SK-N-SH (cell line): ENCODE results near the gene ZSCAN20. TPM values are rescaled to one million over a fixed set of nuclear protein-coding genes. Genes with fewer than 3 reads are reported as not detected.

Source experiments
- CTCF ChIA-PET: fragments of 300-600, 350-600 bp; formaldehyde crosslinking; extraction: SDS; loops from one replicate; lab custom pipeline; 2021; lab: Yijun Ruan, JAX
- POLR2A ChIA-PET: fragments of 350-600 bp; sonication (Branson Sonifier 250); formaldehyde crosslinking; extraction: SDS; loops from one replicate; lab custom pipeline; 2020; ENCODE audit warnings: antibody characterized with exemption, inconsistent platforms; lab: Yijun Ruan, JAX
- DNase-seq: peaks from one replicate; pipeline ENCODE4 v3.0.0; 2012
- H2AFZ ChIP-seq: fragments of 200-600 bp; sonication (generic); 2 replicates; pipeline ENCODE4 v1.8.1; 2016; ENCODE audit warnings: antibody characterized with exemption, mild to moderate bottlenecking, low read depth
- H3F3A ChIP-seq: fragments of 200-600 bp; sonication (generic); replicated peaks from 2 replicates; pipeline ENCODE3; 2016; ENCODE audit warnings: antibody characterized with exemption, mild to moderate bottlenecking; ENCODE audit not compliant: insufficient read depth
- H3K27ac ChIP-seq, 2 experiments: fragments of 200-500 bp in 1 of 2; fragments of 200-600 bp in 1 of 2; sonication (Bioruptor generic) in 1 of 2; sonication (generic), shearing (Covaris generic) in 1 of 2; 2 replicates each; pipeline versions ENCODE4 v1.5.1 to v1.6.1; 2014 to 2016; ENCODE audit warnings: low read depth in 2 of 2, inconsistent platforms in 1 of 2, low read length in 1 of 2, mild to moderate bottlenecking in 1 of 2, mixed read lengths in 1 of 2
- H3K27me3 ChIP-seq: fragments of 200-600 bp; sonication (generic), shearing (Covaris generic); 2 replicates; pipeline ENCODE4 v1.6.1; 2016; ENCODE audit warnings: mixed run types; ENCODE audit not compliant: insufficient read depth
- H3K36me3 ChIP-seq, 2 experiments: fragments of 200-500 bp in 1 of 2; fragments of 200-600 bp in 1 of 2; sonication (Bioruptor generic) in 1 of 2; sonication (generic) in 1 of 2; replicated peaks in 1 of 2; 2 replicates each; pipeline versions ENCODE3 to v1.5.1; 2014 to 2016; ENCODE audit warnings: low read length in 1 of 2, mild to moderate bottlenecking in 1 of 2; ENCODE audit not compliant: insufficient read depth in 2 of 2, control insufficient read depth in 1 of 2
- H3K4me1 ChIP-seq, 2 experiments: fragments of 200-500 bp in 1 of 2; fragments of 200-600 bp in 1 of 2; sonication (Bioruptor generic) in 1 of 2; sonication (generic), shearing (Covaris generic) in 1 of 2; 2 replicates each; pipeline versions ENCODE4 v1.5.1 to v1.6.1; 2014 to 2016; ENCODE audit warnings: low read depth in 1 of 2, low read length in 1 of 2, mixed run types in 1 of 2; ENCODE audit not compliant: insufficient read depth in 2 of 2, control insufficient read depth in 1 of 2
- H3K4me2 ChIP-seq: fragments of 200-600 bp; sonication (generic), shearing (Covaris generic); 2 replicates; pipeline ENCODE4 v1.6.1; 2017; ENCODE audit warnings: mixed run types
- H3K4me3 ChIP-seq, 2 experiments: fragments of 200-500 bp in 1 of 2; fragments of 200-600 bp in 1 of 2; sonication (Bioruptor generic) in 1 of 2; sonication (generic), shearing (Covaris generic) in 1 of 2; 2 replicates each; pipeline versions ENCODE4 v1.5.1 to v1.8.1; 2014 to 2016; ENCODE audit warnings: low read depth in 2 of 2, inconsistent platforms in 1 of 2, low read length in 1 of 2, mild to moderate bottlenecking in 1 of 2, mixed read lengths in 1 of 2, moderate library complexity in 1 of 2
- H3K79me2 ChIP-seq: fragments of 200-600 bp; sonication (generic); 2 replicates; pipeline ENCODE4 v1.8.1; 2017; ENCODE audit warnings: mild to moderate bottlenecking; ENCODE audit not compliant: insufficient read depth
- H3K9ac ChIP-seq: fragments of 200-600 bp; sonication (generic); 2 replicates; pipeline ENCODE4 v1.6.1; 2017; ENCODE audit warnings: mixed run types
- H3K9me2 ChIP-seq: fragments of 200-600 bp; sonication (generic); 2 replicates; pipeline ENCODE4 v1.6.1; 2017; ENCODE audit warnings: mixed run types
- H3K9me3 ChIP-seq: fragments of 200-600 bp; sonication (generic); 2 replicates; pipeline ENCODE4 v1.6.1; 2017; ENCODE audit warnings: mixed run types, mild to moderate bottlenecking, moderate library complexity
- H4K20me1 ChIP-seq: fragments of 200-600 bp; sonication (generic); 2 replicates; pipeline ENCODE4 v1.6.1; 2017; ENCODE audit warnings: mild to moderate bottlenecking, mixed run types; ENCODE audit not compliant: insufficient read depth
- CHD2 ChIP-seq: fragments of 150-350 bp; IDR thresholded peaks from 2 replicates; pipeline ENCODE4 v1.6.1; 2018; ENCODE audit warnings: low read length; ENCODE audit not compliant: partially characterized antibody
- ELF1 ChIP-seq: IDR thresholded peaks from 2 replicates; pipeline ENCODE4 v1.4.0; 2012
- EZH2phosphoT487 ChIP-seq: fragments of 200-600 bp; sonication (generic); IDR thresholded peaks from 2 replicates; pipeline ENCODE4 v1.6.1; 2017; ENCODE audit warnings: low read depth, mixed run types, mild to moderate bottlenecking, antibody characterized with exemption, moderate library complexity, borderline replicate concordance
- FOSL2 ChIP-seq: IDR thresholded peaks from 2 replicates; pipeline ENCODE4 v1.4.0; 2012; ENCODE audit warnings: low read depth, mild to moderate bottlenecking, moderate library complexity, borderline replicate concordance
- FOXJ3 ChIP-seq: sonication (generic); formaldehyde crosslinking; IDR thresholded peaks from 2 replicates; pipeline ENCODE4 v1.5.1; 2020; ENCODE audit warnings: mild to moderate bottlenecking, missing genetic modification reagents
- FOXM1 ChIP-seq: IDR thresholded peaks from 2 replicates; pipeline ENCODE4 v1.4.0; 2012; ENCODE audit warnings: low read depth, mild to moderate bottlenecking
- GABPA ChIP-seq: IDR thresholded peaks from 2 replicates; pipeline ENCODE4 v1.4.0; 2012; ENCODE audit warnings: low read depth, mild to moderate bottlenecking
- JUND ChIP-seq: IDR thresholded peaks from 2 replicates; pipeline ENCODE4 v1.4.0; 2012
- MEF2A ChIP-seq: IDR thresholded peaks from 2 replicates; pipeline ENCODE4 v1.4.0; 2012; ENCODE audit warnings: low read depth, borderline replicate concordance
- NFIC ChIP-seq: IDR thresholded peaks from 2 replicates; pipeline ENCODE4 v1.4.0; 2012; ENCODE audit warnings: borderline replicate concordance
- RAD21 ChIP-seq: IDR thresholded peaks from 2 replicates; pipeline ENCODE4 v1.6.1; 2012; ENCODE audit warnings: mild to moderate bottlenecking, low read length
- RCOR1 ChIP-seq: fragments of 150-350 bp; IDR thresholded peaks from 2 replicates; pipeline ENCODE4 v1.6.1; 2017; ENCODE audit warnings: antibody characterized with exemption, low read length
- SIN3A ChIP-seq: IDR thresholded peaks from 2 replicates; pipeline ENCODE4 v1.6.1; 2012; ENCODE audit warnings: low read depth, mild to moderate bottlenecking, low read length, moderate library complexity, borderline replicate concordance
- TCF12 ChIP-seq: IDR thresholded peaks from 2 replicates; pipeline ENCODE4 v1.4.0; 2012
- TEAD4 ChIP-seq: IDR thresholded peaks from 2 replicates; pipeline ENCODE4 v1.4.0; 2012; ENCODE audit warnings: mild to moderate bottlenecking, borderline replicate concordance; ENCODE audit not compliant: insufficient read depth
- YY1 ChIP-seq: IDR thresholded peaks from 2 replicates; pipeline ENCODE4 v1.4.0; 2012; ENCODE audit warnings: low read depth, mild to moderate bottlenecking
- WGBS: methylation state at CpG from one replicate; pipeline ENCODE4 v1.1.6; 2017; ENCODE audit warnings: low lambda C conversion rate; 5-methylcytosine and 5-hydroxymethylcytosine counted together
- polyA plus RNA-seq, 3 experiments: library from polyadenylated mRNA; depleted of rRNA; stranded (reverse); fragments of >200 nt; gene quantifications; 2 replicates each; pipeline ENCODE4 v1.2.3, GENCODE V29; 2012
- TF ChIP-seq, protein P1 (sequence below): IDR thresholded peaks from 2 replicates; pipeline ENCODE4 v1.4.0; 2012; ENCODE audit warnings: low read depth, borderline replicate concordance
- TF ChIP-seq, protein P2 (sequence below): IDR thresholded peaks from 2 replicates; pipeline ENCODE4 v1.6.1; 2012; ENCODE audit warnings: mild to moderate bottlenecking, low read depth, low read length, moderate library complexity
- TF ChIP-seq, protein P3 (sequence below): IDR thresholded peaks from 2 replicates; pipeline ENCODE4 v1.4.0; 2012; ENCODE audit warnings: low read depth
- TF ChIP-seq, protein P4 (sequence below): IDR thresholded peaks from 2 replicates; pipeline ENCODE4 v1.4.0; 2012; ENCODE audit warnings: low read depth, borderline replicate concordance
- TF ChIP-seq, protein P5 (sequence below): fragments of 150-350 bp; IDR thresholded peaks from 2 replicates; pipeline ENCODE4 v1.6.1; 2016; ENCODE audit warnings: mild to moderate bottlenecking, low read depth, low read length
- TF ChIP-seq, protein P6 (sequence below): fragments of 200-600 bp; sonication (generic); IDR thresholded peaks from 2 replicates; pipeline ENCODE4 v1.6.1; 2017; ENCODE audit warnings: antibody characterized with exemption, mild to moderate bottlenecking, moderate library complexity
- TF ChIP-seq, protein P7 (sequence below): IDR thresholded peaks from 2 replicates; pipeline ENCODE4; 2012

The ZSCAN20 gene
- polyA plus RNA-seq, 1 of the 3 experiments (the other 2 are of a cell fraction) = 2.1 TPM

DNA sequence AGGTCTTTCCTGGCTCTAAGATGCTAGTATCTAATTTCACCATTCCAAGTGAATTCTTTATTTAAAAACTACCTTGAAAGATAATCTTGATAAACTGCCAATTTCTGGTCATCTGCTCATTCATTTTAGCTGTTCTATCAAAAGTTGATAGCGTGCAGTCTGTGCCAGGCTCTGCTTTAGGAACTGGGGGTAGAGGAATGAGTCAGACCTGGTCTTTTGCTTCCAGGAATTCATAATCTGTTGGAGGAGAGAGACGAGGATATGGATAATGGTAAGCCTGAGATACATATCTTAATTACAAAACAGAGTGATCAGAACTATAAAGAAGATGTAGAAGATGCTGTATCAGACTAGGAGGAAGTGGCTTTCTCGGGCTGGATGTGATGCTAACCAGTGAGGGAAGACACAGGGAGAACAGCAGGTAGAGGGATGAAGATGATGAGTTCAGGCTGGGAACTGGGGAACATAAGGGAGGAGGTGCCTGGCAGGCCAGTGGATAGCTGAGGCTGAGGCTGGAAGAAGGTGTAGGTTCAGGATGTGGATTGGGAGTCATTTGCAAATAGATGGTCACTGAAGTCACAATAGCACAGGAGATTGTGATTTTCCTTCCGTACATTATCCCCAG, 29.3 kb upstream of the ZSCAN20 start:
- H3K27ac ChIP-seq = peak overlapping the region; percentile 66 to 89
- no peaks in the 10 kb centered on the region for H3K36me3 ChIP-seq
- H3K79me2 ChIP-seq = no peaks in the 10 kb centered on the region
- ChIA-PET CTCF (interaction anchor here (1.2 to 11.8 kb wide), 4 partner anchors 12 to 147 kb away, joined by 3 to 58 read pairs (median 4); no protein-coding TSS in a partner anchor), POLR2A (no interaction called here)
- DNase-seq = no peak
- H2AFZ ChIP-seq = no peak overlapping the region
- H3K9me3 ChIP-seq = no peaks in the 10 kb centered on the region
- 30% methylated on average over 4 of the region's 4 CpGs for WGBS
- no peak overlapping the region for H3K4me3 ChIP-seq
- peaks cover 12% of the 10 kb centered on the region for H3F3A ChIP-seq
- no peak overlapping the region for H3K9ac ChIP-seq
- H3K27me3 ChIP-seq = no peaks in the 10 kb centered on the region
- peaks cover 10 to 21% of the 10 kb centered on the region in 2 experiments; a peak in 3 of 4 replicates for H3K4me1 ChIP-seq
- peak overlapping the region; percentile 36; the same call in 1 of the 2 replicates for H3K4me2 ChIP-seq
- no peaks in the 10 kb centered on the region for H4K20me1 ChIP-seq
- H3K9me2 ChIP-seq = no peaks in the 10 kb centered on the region
- TF ChIP-seq, protein P1, sequence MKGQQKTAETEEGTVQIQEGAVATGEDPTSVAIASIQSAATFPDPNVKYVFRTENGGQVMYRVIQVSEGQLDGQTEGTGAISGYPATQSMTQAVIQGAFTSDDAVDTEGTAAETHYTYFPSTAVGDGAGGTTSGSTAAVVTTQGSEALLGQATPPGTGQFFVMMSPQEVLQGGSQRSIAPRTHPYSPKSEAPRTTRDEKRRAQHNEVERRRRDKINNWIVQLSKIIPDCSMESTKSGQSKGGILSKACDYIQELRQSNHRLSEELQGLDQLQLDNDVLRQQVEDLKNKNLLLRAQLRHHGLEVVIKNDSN = no peak
- TF ChIP-seq TEAD4 (peak; percentile 65; the same call in 1 of the 2 replicates), TCF12 (peak; percentile 87), FOXJ3 (CRISPR knock-in tag) (no peak), CHD2 (no peak), SIN3A (no peak), MEF2A (no peak), RAD21 (no peak), EZH2phosphoT487 (no peak), RCOR1 (no peak), YY1 (no peak), FOSL2 (peak; percentile 84), JUND (peak; percentile 80), ELF1 (no peak), FOXM1 (no peak), GABPA (no peak), NFIC (peak; percentile 83)
- TF ChIP-seq, protein P2, sequence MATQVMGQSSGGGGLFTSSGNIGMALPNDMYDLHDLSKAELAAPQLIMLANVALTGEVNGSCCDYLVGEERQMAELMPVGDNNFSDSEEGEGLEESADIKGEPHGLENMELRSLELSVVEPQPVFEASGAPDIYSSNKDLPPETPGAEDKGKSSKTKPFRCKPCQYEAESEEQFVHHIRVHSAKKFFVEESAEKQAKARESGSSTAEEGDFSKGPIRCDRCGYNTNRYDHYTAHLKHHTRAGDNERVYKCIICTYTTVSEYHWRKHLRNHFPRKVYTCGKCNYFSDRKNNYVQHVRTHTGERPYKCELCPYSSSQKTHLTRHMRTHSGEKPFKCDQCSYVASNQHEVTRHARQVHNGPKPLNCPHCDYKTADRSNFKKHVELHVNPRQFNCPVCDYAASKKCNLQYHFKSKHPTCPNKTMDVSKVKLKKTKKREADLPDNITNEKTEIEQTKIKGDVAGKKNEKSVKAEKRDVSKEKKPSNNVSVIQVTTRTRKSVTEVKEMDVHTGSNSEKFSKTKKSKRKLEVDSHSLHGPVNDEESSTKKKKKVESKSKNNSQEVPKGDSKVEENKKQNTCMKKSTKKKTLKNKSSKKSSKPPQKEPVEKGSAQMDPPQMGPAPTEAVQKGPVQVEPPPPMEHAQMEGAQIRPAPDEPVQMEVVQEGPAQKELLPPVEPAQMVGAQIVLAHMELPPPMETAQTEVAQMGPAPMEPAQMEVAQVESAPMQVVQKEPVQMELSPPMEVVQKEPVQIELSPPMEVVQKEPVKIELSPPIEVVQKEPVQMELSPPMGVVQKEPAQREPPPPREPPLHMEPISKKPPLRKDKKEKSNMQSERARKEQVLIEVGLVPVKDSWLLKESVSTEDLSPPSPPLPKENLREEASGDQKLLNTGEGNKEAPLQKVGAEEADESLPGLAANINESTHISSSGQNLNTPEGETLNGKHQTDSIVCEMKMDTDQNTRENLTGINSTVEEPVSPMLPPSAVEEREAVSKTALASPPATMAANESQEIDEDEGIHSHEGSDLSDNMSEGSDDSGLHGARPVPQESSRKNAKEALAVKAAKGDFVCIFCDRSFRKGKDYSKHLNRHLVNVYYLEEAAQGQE = no peak
- TF ChIP-seq, protein P3, sequence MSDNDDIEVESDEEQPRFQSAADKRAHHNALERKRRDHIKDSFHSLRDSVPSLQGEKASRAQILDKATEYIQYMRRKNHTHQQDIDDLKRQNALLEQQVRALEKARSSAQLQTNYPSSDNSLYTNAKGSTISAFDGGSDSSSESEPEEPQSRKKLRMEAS = no peak
- TF ChIP-seq, protein P4, sequence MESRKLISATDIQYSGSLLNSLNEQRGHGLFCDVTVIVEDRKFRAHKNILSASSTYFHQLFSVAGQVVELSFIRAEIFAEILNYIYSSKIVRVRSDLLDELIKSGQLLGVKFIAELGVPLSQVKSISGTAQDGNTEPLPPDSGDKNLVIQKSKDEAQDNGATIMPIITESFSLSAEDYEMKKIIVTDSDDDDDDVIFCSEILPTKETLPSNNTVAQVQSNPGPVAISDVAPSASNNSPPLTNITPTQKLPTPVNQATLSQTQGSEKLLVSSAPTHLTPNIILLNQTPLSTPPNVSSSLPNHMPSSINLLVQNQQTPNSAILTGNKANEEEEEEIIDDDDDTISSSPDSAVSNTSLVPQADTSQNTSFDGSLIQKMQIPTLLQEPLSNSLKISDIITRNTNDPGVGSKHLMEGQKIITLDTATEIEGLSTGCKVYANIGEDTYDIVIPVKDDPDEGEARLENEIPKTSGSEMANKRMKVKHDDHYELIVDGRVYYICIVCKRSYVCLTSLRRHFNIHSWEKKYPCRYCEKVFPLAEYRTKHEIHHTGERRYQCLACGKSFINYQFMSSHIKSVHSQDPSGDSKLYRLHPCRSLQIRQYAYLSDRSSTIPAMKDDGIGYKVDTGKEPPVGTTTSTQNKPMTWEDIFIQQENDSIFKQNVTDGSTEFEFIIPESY = no peak
- TF ChIP-seq, protein P5, sequence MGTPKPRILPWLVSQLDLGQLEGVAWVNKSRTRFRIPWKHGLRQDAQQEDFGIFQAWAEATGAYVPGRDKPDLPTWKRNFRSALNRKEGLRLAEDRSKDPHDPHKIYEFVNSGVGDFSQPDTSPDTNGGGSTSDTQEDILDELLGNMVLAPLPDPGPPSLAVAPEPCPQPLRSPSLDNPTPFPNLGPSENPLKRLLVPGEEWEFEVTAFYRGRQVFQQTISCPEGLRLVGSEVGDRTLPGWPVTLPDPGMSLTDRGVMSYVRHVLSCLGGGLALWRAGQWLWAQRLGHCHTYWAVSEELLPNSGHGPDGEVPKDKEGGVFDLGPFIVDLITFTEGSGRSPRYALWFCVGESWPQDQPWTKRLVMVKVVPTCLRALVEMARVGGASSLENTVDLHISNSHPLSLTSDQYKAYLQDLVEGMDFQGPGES = no peak
- TF ChIP-seq, protein P6, sequence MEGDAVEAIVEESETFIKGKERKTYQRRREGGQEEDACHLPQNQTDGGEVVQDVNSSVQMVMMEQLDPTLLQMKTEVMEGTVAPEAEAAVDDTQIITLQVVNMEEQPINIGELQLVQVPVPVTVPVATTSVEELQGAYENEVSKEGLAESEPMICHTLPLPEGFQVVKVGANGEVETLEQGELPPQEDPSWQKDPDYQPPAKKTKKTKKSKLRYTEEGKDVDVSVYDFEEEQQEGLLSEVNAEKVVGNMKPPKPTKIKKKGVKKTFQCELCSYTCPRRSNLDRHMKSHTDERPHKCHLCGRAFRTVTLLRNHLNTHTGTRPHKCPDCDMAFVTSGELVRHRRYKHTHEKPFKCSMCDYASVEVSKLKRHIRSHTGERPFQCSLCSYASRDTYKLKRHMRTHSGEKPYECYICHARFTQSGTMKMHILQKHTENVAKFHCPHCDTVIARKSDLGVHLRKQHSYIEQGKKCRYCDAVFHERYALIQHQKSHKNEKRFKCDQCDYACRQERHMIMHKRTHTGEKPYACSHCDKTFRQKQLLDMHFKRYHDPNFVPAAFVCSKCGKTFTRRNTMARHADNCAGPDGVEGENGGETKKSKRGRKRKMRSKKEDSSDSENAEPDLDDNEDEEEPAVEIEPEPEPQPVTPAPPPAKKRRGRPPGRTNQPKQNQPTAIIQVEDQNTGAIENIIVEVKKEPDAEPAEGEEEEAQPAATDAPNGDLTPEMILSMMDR = no peak
- TF ChIP-seq, protein P7, sequence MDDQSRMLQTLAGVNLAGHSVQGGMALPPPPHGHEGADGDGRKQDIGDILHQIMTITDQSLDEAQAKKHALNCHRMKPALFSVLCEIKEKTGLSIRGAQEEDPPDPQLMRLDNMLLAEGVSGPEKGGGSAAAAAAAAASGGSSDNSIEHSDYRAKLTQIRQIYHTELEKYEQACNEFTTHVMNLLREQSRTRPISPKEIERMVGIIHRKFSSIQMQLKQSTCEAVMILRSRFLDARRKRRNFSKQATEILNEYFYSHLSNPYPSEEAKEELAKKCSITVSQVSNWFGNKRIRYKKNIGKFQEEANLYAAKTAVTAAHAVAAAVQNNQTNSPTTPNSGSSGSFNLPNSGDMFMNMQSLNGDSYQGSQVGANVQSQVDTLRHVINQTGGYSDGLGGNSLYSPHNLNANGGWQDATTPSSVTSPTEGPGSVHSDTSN = peak; percentile 91
